C4-2B (cell line): ENCODE data around the gene KRTAP10-12.

Source experiments
- H3K27ac ChIP-seq: fragments of 450-650 bp; 2 replicates; pipeline ENCODE4 v1.5.1; 2017
- CTCF ChIP-seq: fragments of 450-650 bp; conservative IDR thresholded peaks from 2 replicates; pipeline ENCODE4 v1.5.1; 2017; ENCODE audit warnings: mild to moderate bottlenecking
- ZFX ChIP-seq: fragments of 450-650 bp; IDR thresholded peaks from 2 replicates; pipeline ENCODE4 v1.6.1; 2017

KRTAP10-12 gene

GRCh38 chr21:44697811-44698734 lies 1.1 kb downstream of the KRTAP10-12 start:
- no peak for TF ChIP-seq CTCF
- no peak for TF ChIP-seq ZFX
- H3K27ac ChIP-seq, result no peak overlapping the region

- TF ChIP-seq CTCF (no peak), ZFX (no peak)
- no peak overlapping the region for H3K27ac ChIP-seq
Measured at GRCh38 chr21:44699502-44700001, 2.6 kb downstream of the KRTAP10-12 start.

- no peak overlapping the region for H3K27ac ChIP-seq
- no peak for TF ChIP-seq ZFX
- no peak for TF ChIP-seq CTCF
Measured at GRCh38 chr21:44700101-44701022, 3.4 kb downstream of the KRTAP10-12 start.

GRCh38 chr21:44701023-44701400 lies 4.0 kb downstream of the KRTAP10-12 start:
- no peak overlapping the region for H3K27ac ChIP-seq
- TF ChIP-seq CTCF, result no peak
- no peak for TF ChIP-seq ZFX

GRCh38 chr21:44701541-44701940 lies 4.6 kb downstream of the KRTAP10-12 start:
- no peak for TF ChIP-seq ZFX
- TF ChIP-seq CTCF, result no peak
- H3K27ac ChIP-seq, result no peak overlapping the region

- no peak overlapping the region for H3K27ac ChIP-seq
- TF ChIP-seq CTCF (no peak), ZFX (no peak)
Measured at GRCh38 chr21:44702111-44702972, 5.4 kb downstream of the KRTAP10-12 start.
